Heart right ventricle (tissue), 16 donors: Measurements from ENCODE around the gene NANOS3. TPM values are rescaled to one million over a fixed set of nuclear protein-coding genes. Genes with fewer than 3 reads are reported as not detected.
A peak's percentile ranks its signal among the peaks of the same experiment; 100 is the strongest.

Experiments
- ATAC-seq, 8 donors: fragments of 200-7000 bp; cut with Tn5 transposase; one replicate each; pipeline ENCODE4 v1.9.1; 2020; ENCODE audit warnings: mild to moderate bottlenecking in 8 of 8, moderate library complexity in 8 of 8, moderate number of reproducible peaks in 1 of 8
- DNase-seq, 2 donors: peaks; one replicate each; pipeline ENCODE4 v3.0.0-alpha.2; 2020
- H3K27ac ChIP-seq, 10 donors: fragments of 200-600 bp; sonication (generic) in 2 of 10; one replicate each; pipeline versions ENCODE4 v1.5.0 to v1.8.0; 2020 to 2022; ENCODE audit warnings: mild to moderate bottlenecking in 3 of 10
- H3K27me3 ChIP-seq, 7 donors: fragments of 200-600 bp; one replicate each; pipeline ENCODE4 v1.8.0; 2021 to 2022; ENCODE audit warnings: mild to moderate bottlenecking in 2 of 7
- H3K36me3 ChIP-seq, 9 donors: fragments of 200-600 bp; sonication (generic) in 1 of 9; one replicate each; pipeline versions ENCODE4 v1.5.0 to v1.8.0; 2020 to 2022; ENCODE audit warnings: mild to moderate bottlenecking in 2 of 9
- H3K4me1 ChIP-seq, 9 donors: fragments of 200-600 bp; sonication (generic) in 1 of 9; one replicate each; pipeline versions ENCODE4 v1.5.0 to v1.8.0; 2020 to 2022; ENCODE audit warnings: mild to moderate bottlenecking in 4 of 9
- H3K4me3 ChIP-seq, 10 donors: fragments of 200-600 bp; sonication (generic) in 2 of 10; one replicate each; pipeline versions ENCODE4 v1.5.0 to v1.8.0; 2020 to 2022; ENCODE audit warnings: mild to moderate bottlenecking in 7 of 10, moderate library complexity in 2 of 10
- H3K9me3 ChIP-seq, 11 donors: fragments of 200-600 bp in 10 of 11; sonication (generic) in 2 of 11; one replicate each; pipeline versions ENCODE4 v1.5.0 to v1.8.0; 2013 to 2022; ENCODE audit warnings: mild to moderate bottlenecking in 2 of 11, control low read depth in 1 of 11, moderate library complexity in 1 of 11
- WGBS, 2 donors: extraction: QIAGEN DNeasy Blood & Tissue Kit; methylation state at CpG; one replicate each; pipeline ENCODE4 v1.1.7; 2013; ENCODE audit warnings: inconsistent platforms in 1 of 2; 5-methylcytosine and 5-hydroxymethylcytosine counted together
- intact Hi-C, 10 donors: fragments of 100-400 bp; cut with DNase I; formaldehyde crosslinking; loops; one replicate each; pipeline versions ENCODE4 v1.11.1 to v1.14.2; 2022
- polyA plus RNA-seq, 2 donors: library from polyadenylated mRNA; stranded (reverse); fragments of 200-250 nt; gene quantifications; one replicate each; pipeline ENCODE4 v1.2.3, GENCODE V29; 2013
- total RNA-seq, 10 donors: library from RNA; stranded (reverse); fragmentation: NEBNext Ultra II Directional in 3 of 10; extraction: Animal tissue kit (Norgen Biotek cat#: 25700) in 3 of 10; gene quantifications; one replicate each; pipeline versions ENCODE4 v1.2.1 to v1.2.4, GENCODE V29; 2021 to 2023
- TF ChIP-seq, protein P1 (sequence below), 9 donors: fragments of 200-600 bp; sonication (generic) in 2 of 9; IDR thresholded peaks; one replicate each; pipeline versions ENCODE4 v1.5.0 to v1.8.0; 2021 to 2022; ENCODE audit warnings: antibody characterized with exemption in 9 of 9, mild to moderate bottlenecking in 5 of 9, moderate library complexity in 1 of 9
- donor health status: Arrhythmogenic right ventricular cardiomyopathy.
- donor health status: ischemic (EF 13 %, LVEDD 7.1; RV severe dilation, severe dysfunction).
- donor health status: healthy with polysubstance abuse.
- donor health status: DM: no; HTN: yes; CAD: no.
- donor health status: DM: no; HTN: no; CAD: no.
- donor health status: ischemic (EF 25% LVEDD 6.9; RV normal size, moderate dysfunction).
- donor health status: ischemic (EF 25% LVEDD 5.7; RV mildly dilated, moderate dysfunction).
- donor health status: healthy.
- donor health status: DM: yes; HTN: yes; CAD: no.
- donor health status: Ischemic cardiomyopathy.
- donor health status: ischemic (EF 35%, LVEDD 5.7; RV mildly dilated, moderate dysfunction).
- donor health status: nonischemic (EF 11% LVEDD 7.7; RV severe dilation, severe dysfunction).
- donor health status: DM: yes; HTN: yes; CAD: no.
- donor health status: PGD.
- donor health status: ischemic (EF 29% LVEDD 5.4; RV normal size, mild dysfunction).
- donor health status: nonischemic (EF 23%, LVEDD 6.1; RV moderate dilation, normal function).

Gene NANOS3
- total and polyA plus RNA-seq, 12 donors, result 0.37 to 2.9 (median 0.98) TPM; not detected in 4

- Histone ChIP-seq H3K27me3 (no peaks in the 10 kb centered on the region), H3K36me3 (peaks cover 0 to 49% (median 17%) of the 10 kb centered on the region in 9 donors), H3K27ac (peak overlapping the region; percentile 99 to 100 (median 100)), H3K4me3 (peak overlapping the region; percentile 76 to 100 (median 96)), H3K4me1 (peaks cover 39 to 78% (median 58%) of the 10 kb centered on the region in 9 donors), H3K9me3 (no peaks in the 10 kb centered on the region)
- intact Hi-C loops, result loop anchor here in 4 of 10 donors (2.0 to 10.0 kb wide), 4 partner anchors 23 to 685 kb away; partner anchors contain the start of genes IER2 (in 3 of the 4), STX10 (in 3 of the 4) and ZSWIM4 (in 1 of the 4)
- ATAC-seq (peak in 6 of 8 donors; percentile 4 to 50 (median 18)), DNase-seq (no peak)
- TF ChIP-seq, protein P1, sequence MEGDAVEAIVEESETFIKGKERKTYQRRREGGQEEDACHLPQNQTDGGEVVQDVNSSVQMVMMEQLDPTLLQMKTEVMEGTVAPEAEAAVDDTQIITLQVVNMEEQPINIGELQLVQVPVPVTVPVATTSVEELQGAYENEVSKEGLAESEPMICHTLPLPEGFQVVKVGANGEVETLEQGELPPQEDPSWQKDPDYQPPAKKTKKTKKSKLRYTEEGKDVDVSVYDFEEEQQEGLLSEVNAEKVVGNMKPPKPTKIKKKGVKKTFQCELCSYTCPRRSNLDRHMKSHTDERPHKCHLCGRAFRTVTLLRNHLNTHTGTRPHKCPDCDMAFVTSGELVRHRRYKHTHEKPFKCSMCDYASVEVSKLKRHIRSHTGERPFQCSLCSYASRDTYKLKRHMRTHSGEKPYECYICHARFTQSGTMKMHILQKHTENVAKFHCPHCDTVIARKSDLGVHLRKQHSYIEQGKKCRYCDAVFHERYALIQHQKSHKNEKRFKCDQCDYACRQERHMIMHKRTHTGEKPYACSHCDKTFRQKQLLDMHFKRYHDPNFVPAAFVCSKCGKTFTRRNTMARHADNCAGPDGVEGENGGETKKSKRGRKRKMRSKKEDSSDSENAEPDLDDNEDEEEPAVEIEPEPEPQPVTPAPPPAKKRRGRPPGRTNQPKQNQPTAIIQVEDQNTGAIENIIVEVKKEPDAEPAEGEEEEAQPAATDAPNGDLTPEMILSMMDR (IDR thresholded peaks at IDR 0.05), result no peak
- 2 to 6% methylated on average over 6 of the region's 6 CpGs for WGBS, 2 donors
Measured at GRCh38 chr19:13839938-13840304, 37.0 kb upstream of the NANOS3 start.

DNA sequence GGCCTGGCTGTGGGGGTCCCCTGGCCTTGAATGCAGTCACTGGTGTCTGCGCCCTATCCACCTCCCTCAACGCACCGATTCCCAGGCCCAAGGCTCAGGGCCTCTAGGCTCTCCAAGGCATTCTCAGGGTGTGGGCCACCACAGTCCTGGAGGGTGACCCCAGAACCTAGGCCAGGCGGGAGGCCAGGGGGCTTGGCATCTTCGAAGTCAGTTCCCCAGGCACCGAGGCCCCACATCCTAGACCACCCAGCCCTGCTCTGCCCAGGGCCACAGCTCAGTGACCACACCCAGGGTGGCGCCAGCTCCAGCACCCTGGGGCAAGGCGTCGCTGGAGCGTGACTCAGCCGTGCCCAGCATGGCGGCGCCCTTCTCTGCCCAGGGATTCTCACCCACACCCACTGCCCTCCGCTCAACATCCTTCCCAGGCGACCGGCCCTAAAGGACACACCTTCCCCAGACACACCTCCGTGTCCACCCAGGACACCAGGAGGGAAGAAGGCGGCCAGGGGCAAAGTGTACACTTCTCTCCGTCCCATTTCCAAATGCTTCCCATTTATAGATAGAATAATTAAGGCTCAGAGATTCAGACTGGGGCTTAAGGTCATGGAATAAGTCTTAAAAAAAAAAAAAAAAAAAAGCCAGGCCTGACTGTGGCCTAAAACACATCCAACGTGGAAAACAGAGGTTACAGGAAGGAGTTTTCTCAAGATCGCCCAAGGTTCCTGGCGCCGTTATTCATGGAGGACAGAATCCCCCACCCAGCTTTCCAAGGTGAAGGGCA, 36.4 kb upstream of the NANOS3 start:
- WGBS, 2 donors, result 15 to 21% methylated on average over 23 of the region's 23 CpGs
- Histone ChIP-seq H3K4me1 (peaks cover 37 to 77% (median 55%) of the 10 kb centered on the region in 9 donors), H3K9me3 (no peaks in the 10 kb centered on the region), H3K4me3 (peak overlapping the region; percentile 76 to 100 (median 96)), H3K27ac (peak overlapping the region; percentile 99 to 100 (median 100)), H3K27me3 (no peaks in the 10 kb centered on the region), H3K36me3 (peaks cover 0 to 43% (median 12%) of the 10 kb centered on the region in 9 donors)
- ATAC-seq (peak in 6 of 8 donors; percentile 12 to 48 (median 18)), DNase-seq (peak in 1 of 2 donors; percentile 68)
- intact Hi-C loops, result loop anchor here in 4 of 10 donors (10.0 kb wide), 2 partner anchors 676 to 686 kb away; partner anchors contain the start of genes IER2 (in 3 of the 4) and STX10 (in 3 of the 4)
- TF ChIP-seq, protein P1 (IDR thresholded peaks at IDR 0.05), result no peak

GRCh38 chr19:13841086-13841961, 35.6 kb upstream of the NANOS3 start:
- TF ChIP-seq, protein P1 (IDR thresholded peaks at IDR 0.05), result no peak
- Histone ChIP-seq H3K27me3 (no peaks in the 10 kb centered on the region), H3K36me3 (peaks cover 0 to 35% (median 3%) of the 10 kb centered on the region in 9 donors), H3K4me3 (peak overlapping the region; percentile 76 to 100 (median 96)), H3K9me3 (no peaks in the 10 kb centered on the region), H3K4me1 (peaks cover 33 to 77% (median 51%) of the 10 kb centered on the region in 9 donors), H3K27ac (peak overlapping the region; percentile 99 to 100 (median 100))
- DNase-seq (peak in 1 of 2 donors; percentile 74), ATAC-seq (peak in 6 of 8 donors; percentile 3 to 23 (median 12))
- 12 to 16% methylated on average over 26 of the region's 26 CpGs for WGBS, 2 donors
- intact Hi-C loops, result loop anchor here in 4 of 10 donors (10.0 kb wide), 2 partner anchors 677 to 687 kb away; partner anchors contain the start of genes IER2 (in 3 of the 4) and STX10 (in 3 of the 4)

- Histone ChIP-seq H3K9me3 (no peaks in the 10 kb centered on the region), H3K27ac (peak overlapping the region; percentile 99 to 100 (median 100)), H3K4me1 (peaks cover 33 to 77% (median 51%) of the 10 kb centered on the region in 9 donors), H3K27me3 (no peaks in the 10 kb centered on the region), H3K4me3 (peak overlapping the region; percentile 76 to 100 (median 96)), H3K36me3 (peaks cover 0 to 30% (median 0%) of the 10 kb centered on the region in 9 donors)
- no peak for ATAC-seq
- intact Hi-C loops, result loop anchor here in 4 of 10 donors (10.0 kb wide), 2 partner anchors 677 to 687 kb away; partner anchors contain the start of genes IER2 (in 3 of the 4) and STX10 (in 3 of the 4)
- 0 to 1% methylated on average over 11 of the region's 11 CpGs for WGBS, 2 donors
- DNase-seq, result no peak
- TF ChIP-seq, protein P1 (IDR thresholded peaks at IDR 0.05), result no peak
Measured at GRCh38 chr19:13841962-13842290, 35.0 kb upstream of the NANOS3 start.
